GM23248 (cell line): Measurements from ENCODE around the gene TSC22D1.

Source experiments
- EZH2 ChIP-seq: fragments of 200-600 bp; sonication (generic); IDR thresholded peaks from 2 replicates; pipeline ENCODE4 v1.6.1; 2018; ENCODE audit warnings: antibody characterized with exemption, mild to moderate bottlenecking; ENCODE audit not compliant: insufficient read depth, poor library complexity, severe bottlenecking
- EZH2phosphoT487 ChIP-seq: fragments of 200-600 bp; sonication (generic); IDR thresholded peaks from 2 replicates; pipeline ENCODE4 v1.6.1; 2018; ENCODE audit warnings: antibody characterized with exemption, moderate library complexity, mild to moderate bottlenecking, low read depth; ENCODE audit not compliant: insufficient read depth

DNA sequence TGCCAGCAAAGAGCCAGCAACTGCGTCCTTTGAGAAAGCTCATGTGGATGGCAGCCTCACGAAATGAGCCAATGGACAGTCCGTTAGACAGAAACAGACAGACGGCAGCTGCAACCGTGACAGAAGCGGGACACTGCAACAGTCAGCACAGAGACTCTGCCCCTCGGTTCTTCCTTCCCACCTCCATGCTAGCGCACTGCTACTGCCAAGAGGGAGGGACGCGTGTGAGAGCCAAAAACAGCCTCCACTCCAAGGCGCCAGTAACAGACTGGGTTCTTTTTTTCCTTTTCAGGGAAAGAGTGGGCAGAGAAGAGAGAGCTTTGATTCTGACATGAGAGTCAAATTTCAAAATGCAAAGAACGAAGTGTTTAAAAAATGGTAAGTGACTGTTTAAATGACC lies 125.0 kb downstream of the TSC22D1 start:
- no peak for TF ChIP-seq EZH2phosphoT487
- TF ChIP-seq EZH2: no peak
